Measurements from ENCODE around the gene FAT2.

The FAT2 gene

GRCh38 chr5:151627650-151628049, 36.5 kb upstream of the FAT2 start:
- no peak for DNase-seq (ENCODE audit: low read depth in 1 of 2, low spot score in 1 of 2)
- Histone ChIP-seq H3K27me3 (ENCODE audit: insufficient read depth, poor library complexity, severe bottlenecking) (peaks cover 4% of the 10 kb centered on the region), H3K4me3 (replicated peaks; ENCODE audit: insufficient read depth, low read length) (no peak overlapping the region), H3K27ac (replicated peaks) (no peak overlapping the region)
- TF ChIP-seq, protein P1, sequence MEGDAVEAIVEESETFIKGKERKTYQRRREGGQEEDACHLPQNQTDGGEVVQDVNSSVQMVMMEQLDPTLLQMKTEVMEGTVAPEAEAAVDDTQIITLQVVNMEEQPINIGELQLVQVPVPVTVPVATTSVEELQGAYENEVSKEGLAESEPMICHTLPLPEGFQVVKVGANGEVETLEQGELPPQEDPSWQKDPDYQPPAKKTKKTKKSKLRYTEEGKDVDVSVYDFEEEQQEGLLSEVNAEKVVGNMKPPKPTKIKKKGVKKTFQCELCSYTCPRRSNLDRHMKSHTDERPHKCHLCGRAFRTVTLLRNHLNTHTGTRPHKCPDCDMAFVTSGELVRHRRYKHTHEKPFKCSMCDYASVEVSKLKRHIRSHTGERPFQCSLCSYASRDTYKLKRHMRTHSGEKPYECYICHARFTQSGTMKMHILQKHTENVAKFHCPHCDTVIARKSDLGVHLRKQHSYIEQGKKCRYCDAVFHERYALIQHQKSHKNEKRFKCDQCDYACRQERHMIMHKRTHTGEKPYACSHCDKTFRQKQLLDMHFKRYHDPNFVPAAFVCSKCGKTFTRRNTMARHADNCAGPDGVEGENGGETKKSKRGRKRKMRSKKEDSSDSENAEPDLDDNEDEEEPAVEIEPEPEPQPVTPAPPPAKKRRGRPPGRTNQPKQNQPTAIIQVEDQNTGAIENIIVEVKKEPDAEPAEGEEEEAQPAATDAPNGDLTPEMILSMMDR (IDR thresholded peaks at IDR 0.05; ENCODE audit: insufficient read depth, low read length), result no peak
- TF ChIP-seq SPI1 (IDR thresholded peaks at IDR 0.05; ENCODE audit: borderline replicate concordance, low read depth) (no peak), POLR2AphosphoS5 (IDR thresholded peaks at IDR 0.05; ENCODE audit: low read depth) (no peak), GABPA (IDR thresholded peaks at IDR 0.05; ENCODE audit: low read depth) (no peak), REST (IDR thresholded peaks at IDR 0.05; ENCODE audit: insufficient replicate concordance, low read depth) (no peak)

- TF ChIP-seq GABPA (IDR thresholded peaks at IDR 0.05; ENCODE audit: low read depth), result no peak
- TF ChIP-seq, protein P1 (IDR thresholded peaks at IDR 0.05; ENCODE audit: insufficient read depth, low read length), result no peak
- no peak for TF ChIP-seq SPI1 (IDR thresholded peaks at IDR 0.05; ENCODE audit: borderline replicate concordance, low read depth)
- TF ChIP-seq REST (IDR thresholded peaks at IDR 0.05; ENCODE audit: insufficient replicate concordance, low read depth), result no peak
- no peak for TF ChIP-seq POLR2AphosphoS5 (IDR thresholded peaks at IDR 0.05; ENCODE audit: low read depth)
- Histone ChIP-seq H3K27me3 (ENCODE audit: insufficient read depth, poor library complexity, severe bottlenecking) (peaks cover 4% of the 10 kb centered on the region), H3K27ac (replicated peaks) (no peak overlapping the region), H3K4me3 (replicated peaks; ENCODE audit: insufficient read depth, low read length) (no peak overlapping the region)
- DNase-seq (ENCODE audit: low read depth in 1 of 2, low spot score in 1 of 2), result no peak
Measured at GRCh38 chr5:151625285-151625684, 34.2 kb upstream of the FAT2 start.

- H3K27me3 ChIP-seq (ENCODE audit: insufficient read depth, poor library complexity, severe bottlenecking), result peaks cover under 1% of the 10 kb centered on the region
- H3K27ac ChIP-seq (replicated peaks), result no peak overlapping the region
- no peak overlapping the region for H3K4me3 ChIP-seq (replicated peaks; ENCODE audit: insufficient read depth, low read length)
- TF ChIP-seq, protein P1 (IDR thresholded peaks at IDR 0.05; ENCODE audit: insufficient read depth, low read length), result no peak
- TF ChIP-seq SPI1 (IDR thresholded peaks at IDR 0.05; ENCODE audit: borderline replicate concordance, low read depth), result no peak
- TF ChIP-seq REST (IDR thresholded peaks at IDR 0.05; ENCODE audit: insufficient replicate concordance, low read depth), result no peak
- no peak for TF ChIP-seq POLR2AphosphoS5 (IDR thresholded peaks at IDR 0.05; ENCODE audit: low read depth)
- DNase-seq (ENCODE audit: low read depth in 1 of 2, low spot score in 1 of 2), result no peak
Measured at GRCh38 chr5:151624476-151624875, 33.3 kb upstream of the FAT2 start.
